SK-N-SH (cell line): ENCODE results near the gene SOX10. TPM values are rescaled to one million over a fixed set of nuclear protein-coding genes. Genes with fewer than 3 reads are reported as not detected.

Experiments
- CTCF ChIA-PET: fragments of 300-600, 350-600 bp; formaldehyde crosslinking; extraction: SDS; loops from one replicate; lab custom pipeline; 2021; lab: Yijun Ruan, JAX
- POLR2A ChIA-PET: fragments of 350-600 bp; sonication (Branson Sonifier 250); formaldehyde crosslinking; extraction: SDS; loops from one replicate; lab custom pipeline; 2020; ENCODE audit warnings: antibody characterized with exemption, inconsistent platforms; lab: Yijun Ruan, JAX
- DNase-seq: peaks from one replicate; pipeline ENCODE4 v3.0.0; 2012
- H2AFZ ChIP-seq: fragments of 200-600 bp; sonication (generic); 2 replicates; pipeline ENCODE4 v1.8.1; 2016; ENCODE audit warnings: antibody characterized with exemption, mild to moderate bottlenecking, low read depth
- H3F3A ChIP-seq: fragments of 200-600 bp; sonication (generic); replicated peaks from 2 replicates; pipeline ENCODE3; 2016; ENCODE audit warnings: antibody characterized with exemption, mild to moderate bottlenecking; ENCODE audit not compliant: insufficient read depth
- H3K27ac ChIP-seq, 2 experiments: fragments of 200-500 bp in 1 of 2; fragments of 200-600 bp in 1 of 2; sonication (Bioruptor generic) in 1 of 2; sonication (generic), shearing (Covaris generic) in 1 of 2; 2 replicates each; pipeline versions ENCODE4 v1.5.1 to v1.6.1; 2014 to 2016; ENCODE audit warnings: low read depth in 2 of 2, inconsistent platforms in 1 of 2, low read length in 1 of 2, mild to moderate bottlenecking in 1 of 2, mixed read lengths in 1 of 2
- H3K27me3 ChIP-seq: fragments of 200-600 bp; sonication (generic), shearing (Covaris generic); 2 replicates; pipeline ENCODE4 v1.6.1; 2016; ENCODE audit warnings: mixed run types; ENCODE audit not compliant: insufficient read depth
- H3K36me3 ChIP-seq, 2 experiments: fragments of 200-500 bp in 1 of 2; fragments of 200-600 bp in 1 of 2; sonication (Bioruptor generic) in 1 of 2; sonication (generic) in 1 of 2; replicated peaks in 1 of 2; 2 replicates each; pipeline versions ENCODE3 to v1.5.1; 2014 to 2016; ENCODE audit warnings: low read length in 1 of 2, mild to moderate bottlenecking in 1 of 2; ENCODE audit not compliant: insufficient read depth in 2 of 2, control insufficient read depth in 1 of 2
- H3K4me1 ChIP-seq, 2 experiments: fragments of 200-500 bp in 1 of 2; fragments of 200-600 bp in 1 of 2; sonication (Bioruptor generic) in 1 of 2; sonication (generic), shearing (Covaris generic) in 1 of 2; 2 replicates each; pipeline versions ENCODE4 v1.5.1 to v1.6.1; 2014 to 2016; ENCODE audit warnings: low read depth in 1 of 2, low read length in 1 of 2, mixed run types in 1 of 2; ENCODE audit not compliant: insufficient read depth in 2 of 2, control insufficient read depth in 1 of 2
- H3K4me2 ChIP-seq: fragments of 200-600 bp; sonication (generic), shearing (Covaris generic); 2 replicates; pipeline ENCODE4 v1.6.1; 2017; ENCODE audit warnings: mixed run types
- H3K4me3 ChIP-seq, 2 experiments: fragments of 200-500 bp in 1 of 2; fragments of 200-600 bp in 1 of 2; sonication (Bioruptor generic) in 1 of 2; sonication (generic), shearing (Covaris generic) in 1 of 2; 2 replicates each; pipeline versions ENCODE4 v1.5.1 to v1.8.1; 2014 to 2016; ENCODE audit warnings: low read depth in 2 of 2, inconsistent platforms in 1 of 2, low read length in 1 of 2, mild to moderate bottlenecking in 1 of 2, mixed read lengths in 1 of 2, moderate library complexity in 1 of 2
- H3K79me2 ChIP-seq: fragments of 200-600 bp; sonication (generic); 2 replicates; pipeline ENCODE4 v1.8.1; 2017; ENCODE audit warnings: mild to moderate bottlenecking; ENCODE audit not compliant: insufficient read depth
- H3K9ac ChIP-seq: fragments of 200-600 bp; sonication (generic); 2 replicates; pipeline ENCODE4 v1.6.1; 2017; ENCODE audit warnings: mixed run types
- H3K9me2 ChIP-seq: fragments of 200-600 bp; sonication (generic); 2 replicates; pipeline ENCODE4 v1.6.1; 2017; ENCODE audit warnings: mixed run types
- H3K9me3 ChIP-seq: fragments of 200-600 bp; sonication (generic); 2 replicates; pipeline ENCODE4 v1.6.1; 2017; ENCODE audit warnings: mixed run types, mild to moderate bottlenecking, moderate library complexity
- H4K20me1 ChIP-seq: fragments of 200-600 bp; sonication (generic); 2 replicates; pipeline ENCODE4 v1.6.1; 2017; ENCODE audit warnings: mild to moderate bottlenecking, mixed run types; ENCODE audit not compliant: insufficient read depth
- EZH2phosphoT487 ChIP-seq: fragments of 200-600 bp; sonication (generic); IDR thresholded peaks from 2 replicates; pipeline ENCODE4 v1.6.1; 2017; ENCODE audit warnings: low read depth, mixed run types, mild to moderate bottlenecking, antibody characterized with exemption, moderate library complexity, borderline replicate concordance
- FOSL2 ChIP-seq: IDR thresholded peaks from 2 replicates; pipeline ENCODE4 v1.4.0; 2012; ENCODE audit warnings: low read depth, mild to moderate bottlenecking, moderate library complexity, borderline replicate concordance
- FOXM1 ChIP-seq: IDR thresholded peaks from 2 replicates; pipeline ENCODE4 v1.4.0; 2012; ENCODE audit warnings: low read depth, mild to moderate bottlenecking
- MEF2A ChIP-seq: IDR thresholded peaks from 2 replicates; pipeline ENCODE4 v1.4.0; 2012; ENCODE audit warnings: low read depth, borderline replicate concordance
- MXI1 ChIP-seq: IDR thresholded peaks from 2 replicates; pipeline ENCODE4 v1.6.1; 2012; ENCODE audit warnings: mild to moderate bottlenecking, low read depth, low read length, improper control_type of control experiment
- NRF1 ChIP-seq: IDR thresholded peaks from 2 replicates; pipeline ENCODE4 v1.6.1; 2012; ENCODE audit warnings: low read depth, mild to moderate bottlenecking, low read length
- POLR2AphosphoS5 ChIP-seq: IDR thresholded peaks from 2 replicates; pipeline ENCODE4 v1.6.1; 2012; ENCODE audit warnings: low read depth, low read length
- REST ChIP-seq: IDR thresholded peaks from 2 replicates; pipeline ENCODE4 v1.6.1; 2012; ENCODE audit warnings: mild to moderate bottlenecking, low read depth, low read length, moderate library complexity
- SMC3 ChIP-seq: IDR thresholded peaks from 2 replicates; pipeline ENCODE4 v1.6.1; 2012; ENCODE audit warnings: low read depth, low read length, improper control_type of control experiment
- TCF12 ChIP-seq: IDR thresholded peaks from 2 replicates; pipeline ENCODE4 v1.4.0; 2012
- ZBTB33 ChIP-seq: IDR thresholded peaks from 2 replicates; pipeline ENCODE4 v1.4.0; 2012; ENCODE audit warnings: low read depth, borderline replicate concordance
- polyA plus RNA-seq, 3 experiments: library from polyadenylated mRNA; depleted of rRNA; stranded (reverse); fragments of >200 nt; gene quantifications; 2 replicates each; pipeline ENCODE4 v1.2.3, GENCODE V29; 2012

SOX10 gene
- polyA plus RNA-seq, 1 of the 3 experiments (the other 2 are of a cell fraction) = not detected

DNA sequence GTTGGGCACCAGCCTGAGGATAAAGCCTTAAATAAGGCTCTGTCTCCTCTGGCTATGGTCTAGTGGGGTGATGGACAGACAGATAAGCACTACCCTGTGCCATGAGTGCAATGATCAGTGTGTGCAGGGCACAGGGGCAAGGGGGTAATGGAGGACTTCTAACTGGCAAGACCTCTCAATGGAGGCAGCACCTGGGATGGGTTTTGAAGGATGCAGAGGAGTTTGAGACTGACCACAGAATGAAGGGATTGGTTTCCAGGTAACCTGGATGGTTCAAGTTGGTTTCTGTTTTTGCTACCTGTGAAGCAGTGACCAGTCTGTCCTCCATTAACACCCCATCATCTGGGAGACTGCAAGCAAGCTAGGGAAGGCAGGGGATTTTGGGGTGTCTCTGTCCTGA is 45.0 kb upstream of the SOX10 start:
- H3K79me2 ChIP-seq = no peaks in the 10 kb centered on the region
- H3K9me2 ChIP-seq = no peaks in the 10 kb centered on the region
- H3K27me3 ChIP-seq = no peaks in the 10 kb centered on the region
- H3K9me3 ChIP-seq = no peaks in the 10 kb centered on the region
- POLR2A ChIA-PET = interaction anchor here (0.5 kb wide), 1 partner anchor 369 kb away, joined by 3 read pairs; no protein-coding TSS in a partner anchor
- H3F3A ChIP-seq = no peaks in the 10 kb centered on the region
- H3K4me3 ChIP-seq = no peak overlapping the region
- no peak for DNase-seq
- CTCF ChIA-PET = no interaction called here
- peaks cover 0 to 3% of the 10 kb centered on the region in 2 experiments; a peak in 1 of 4 replicates for H3K4me1 ChIP-seq
- no peaks in the 10 kb centered on the region for H3K36me3 ChIP-seq
- no peak overlapping the region for H3K9ac ChIP-seq
- H3K27ac ChIP-seq = no peak overlapping the region
- no peak overlapping the region for H3K4me2 ChIP-seq
- H2AFZ ChIP-seq = no peak overlapping the region
- TF ChIP-seq FOSL2 (no peak), EZH2phosphoT487 (no peak), POLR2AphosphoS5 (no peak), REST (no peak), MXI1 (no peak), NRF1 (no peak), ZBTB33 (no peak), FOXM1 (no peak), SMC3 (no peak), TCF12 (no peak), MEF2A (no peak)
- no peaks in the 10 kb centered on the region for H4K20me1 ChIP-seq
